Choroid plexus epithelial cell (primary cell): Measurements from ENCODE around the gene MACC1.

Source experiments
- DNase-seq: peaks from one replicate; pipeline ENCODE4 v3.0.0-alpha.2; 2010; ENCODE audit warnings: low read depth
- H3K4me3 ChIP-seq: 2 replicates; pipeline ENCODE4 v1.5.1; 2011; ENCODE audit warnings: low read depth, mild to moderate bottlenecking, control low read depth, low read length, moderate library complexity
- CTCF ChIP-seq: conservative IDR thresholded peaks from 2 replicates; pipeline ENCODE4 v1.5.1; 2011; ENCODE audit warnings: low read depth, mild to moderate bottlenecking, control low read depth, inconsistent platforms, low read length, moderate library complexity

MACC1 gene

GRCh38 chr7:20089431-20089830 is 127.8 kb downstream of the MACC1 start:
- no peak for TF ChIP-seq CTCF
- H3K4me3 ChIP-seq, result no peak overlapping the region
- no peak for DNase-seq

- DNase-seq, result no peak
- H3K4me3 ChIP-seq, result no peak overlapping the region
- no peak for TF ChIP-seq CTCF
Measured at GRCh38 chr7:20085086-20085485, 132.1 kb downstream of the MACC1 start.
